Colonic mucosa (tissue), 4 donors: ENCODE measurements around the gene ISM1. TPM values are rescaled to one million over a fixed set of nuclear protein-coding genes. Genes with fewer than 3 reads are reported as not detected.

Experiments
- DNase-seq: peaks from one replicate; pipeline ENCODE4 v3.0.0-alpha.2; 2020
- H3K27ac ChIP-seq: fragments of 200-600 bp; one replicate; pipeline ENCODE4 v1.8.0; 2021
- H3K27me3 ChIP-seq: fragments of 200-600 bp; one replicate; pipeline ENCODE4 v1.8.0; 2021
- H3K36me3 ChIP-seq: fragments of 200-600 bp; one replicate; pipeline ENCODE4 v1.8.0; 2021
- H3K4me1 ChIP-seq: fragments of 200-600 bp; one replicate; pipeline ENCODE4 v1.8.0; 2021; ENCODE audit warnings: mild to moderate bottlenecking
- H3K4me3 ChIP-seq: fragments of 200-600 bp; one replicate; pipeline ENCODE4 v1.8.0; 2021
- H3K9ac ChIP-seq, 2 donors: one replicate each; pipeline ENCODE4 v1.7.0; 2013; ENCODE audit warnings: control low read depth in 2 of 2, low read depth in 2 of 2, low read length in 2 of 2
- H3K9me3 ChIP-seq: fragments of 200-600 bp; one replicate; pipeline ENCODE4 v1.8.0; 2021
- CTCF ChIP-seq: fragments of 200-600 bp; IDR thresholded peaks from one replicate; pipeline ENCODE4 v1.8.0; 2022; ENCODE audit warnings: antibody characterized with exemption, mild to moderate bottlenecking
- intact Hi-C: fragments of 100-400 bp; cut with DNase I; formaldehyde crosslinking; loops from one replicate; pipeline ENCODE4 v1.14.1; 2022
- total RNA-seq, 2 donors: library from RNA; stranded (reverse); fragmentation: NEBNext Ultra II Directional in 1 of 2; extraction: Animal tissue kit (Norgen Biotek cat#: 25700) in 1 of 2; gene quantifications; one replicate each; pipeline ENCODE4 v1.2.1, GENCODE V29; 2021
- donor health status: healthy.
- donor health status: DM: no; HTN: no; CAD: no.
- donor health status: DM: no; HTN: no; CAD: no.

Gene ISM1
- total RNA-seq, 2 donors from 2014 or later = 0.42 TPM; not detected in 1

- Histone ChIP-seq H3K4me3 (no peak overlapping the region), H3K36me3 (no peaks in the 10 kb centered on the region), H3K27ac (no peak overlapping the region), H3K9me3 (no peaks in the 10 kb centered on the region), H3K4me1 (no peaks in the 10 kb centered on the region), H3K27me3 (no peaks in the 10 kb centered on the region), H3K9ac (no peak overlapping the region)
- no peak for TF ChIP-seq CTCF
- intact Hi-C loops = no loop called here
- DNase-seq = no peak
These were observed 15.6 kb upstream of the ISM1 start for GRCh38 chr20:13205425-13205824.

GRCh38 chr20:13205848-13206434 is 15.1 kb upstream of the ISM1 start:
- no peaks in the 10 kb centered on the region for H3K9me3 ChIP-seq
- no peaks in the 10 kb centered on the region for H3K36me3 ChIP-seq
- no peak overlapping the region for H3K9ac ChIP-seq
- H3K4me1 ChIP-seq = no peaks in the 10 kb centered on the region
- DNase-seq = no peak
- intact Hi-C loops = no loop called here
- H3K27ac ChIP-seq = no peak overlapping the region
- TF ChIP-seq CTCF = no peak
- H3K4me3 ChIP-seq = no peak overlapping the region
- H3K27me3 ChIP-seq = no peaks in the 10 kb centered on the region

GRCh38 chr20:13207016-13207415 is 14.1 kb upstream of the ISM1 start:
- TF ChIP-seq CTCF = no peak
- H3K4me1 ChIP-seq = no peaks in the 10 kb centered on the region
- H3K36me3 ChIP-seq = no peaks in the 10 kb centered on the region
- H3K4me3 ChIP-seq = no peak overlapping the region
- no peaks in the 10 kb centered on the region for H3K27me3 ChIP-seq
- H3K27ac ChIP-seq = no peak overlapping the region
- intact Hi-C loops = no loop called here
- H3K9ac ChIP-seq = no peak overlapping the region
- DNase-seq = no peak
- no peaks in the 10 kb centered on the region for H3K9me3 ChIP-seq

GRCh38 chr20:13211956-13212618 is 9.0 kb upstream of the ISM1 start:
- H3K27ac ChIP-seq = no peak overlapping the region
- TF ChIP-seq CTCF = no peak
- no peaks in the 10 kb centered on the region for H3K4me1 ChIP-seq
- no peaks in the 10 kb centered on the region for H3K36me3 ChIP-seq
- no peaks in the 10 kb centered on the region for H3K27me3 ChIP-seq
- intact Hi-C loops = no loop called here
- no peak for DNase-seq
- H3K4me3 ChIP-seq = no peak overlapping the region
- no peak overlapping the region for H3K9ac ChIP-seq
- H3K9me3 ChIP-seq = no peaks in the 10 kb centered on the region

- no peaks in the 10 kb centered on the region for H3K27me3 ChIP-seq
- no peak overlapping the region for H3K27ac ChIP-seq
- intact Hi-C loops = no loop called here
- no peaks in the 10 kb centered on the region for H3K4me1 ChIP-seq
- H3K9ac ChIP-seq = no peak overlapping the region
- TF ChIP-seq CTCF = no peak
- H3K9me3 ChIP-seq = no peaks in the 10 kb centered on the region
- H3K4me3 ChIP-seq = no peak overlapping the region
- no peaks in the 10 kb centered on the region for H3K36me3 ChIP-seq
- DNase-seq = no peak
These were observed 8.3 kb upstream of the ISM1 start for GRCh38 chr20:13212750-13213149.
